GM12878 (cell line): Measurements from ENCODE around the gene SDC1. TPM values are rescaled to one million over a fixed set of nuclear protein-coding genes. Genes with fewer than 3 reads are reported as not detected.

ENCODE experiments used
- ATAC-seq: fragments of 200-7000 bp; cut with Tn5 transposase; 3 replicates; pipeline ENCODE4 v1.9.1; 2020; ENCODE audit warnings: mild to moderate bottlenecking, moderate library complexity
- BruUV-seq: library from RNA; stranded (reverse); fragments of 400-500 nt; replicated peaks from 2 replicates; lab custom pipeline; 2021; lab: Mats Ljungman, UMichigan
- CTCF ChIA-PET: fragments of 300-600 bp; sonication (Branson Sonifier 250); formaldehyde crosslinking; extraction: SDS; loops from one replicate; lab custom pipeline; 2021; ENCODE audit warnings: inconsistent platforms; lab: Yijun Ruan, JAX
- POLR2A ChIA-PET: fragments of 350-600 bp; formaldehyde crosslinking; extraction: SDS; loops from one replicate; lab custom pipeline; 2021; ENCODE audit warnings: inconsistent platforms; lab: Charles Lee
- RAD21 ChIA-PET: fragments of 300-600 bp; sonication (Branson Sonifier 250); formaldehyde crosslinking; loops from one replicate; lab custom pipeline; 2023; ENCODE audit warnings: antibody characterized with exemption; ENCODE audit not compliant: unreplicated experiment; lab: Charles Lee
- SMC1A ChIA-PET: fragments of 300-600 bp; sonication (Branson Sonifier 250); formaldehyde crosslinking; loops from one replicate; lab custom pipeline; 2023; ENCODE audit not compliant: unreplicated experiment, uncharacterized antibody; lab: Charles Lee
- DNase-seq: peaks from one replicate; pipeline ENCODE4 v3.0.0-alpha.2; 2011; ENCODE audit warnings: low read depth, low spot score
- FAIRE-seq: peaks from 3 replicates; lab custom pipeline; 2011; peaks lifted over from hg19 to GRCh38; lab: Jason Lieb, UNC
- H2AFZ ChIP-seq: 2 replicates; pipeline ENCODE4 v1.6.0; 2011; ENCODE audit warnings: low read depth, low read length, control low read depth; ENCODE audit not compliant: control insufficient read depth
- H3K27ac ChIP-seq: 2 replicates; pipeline ENCODE4 v1.5.1; 2011; ENCODE audit warnings: control low read depth; ENCODE audit not compliant: control insufficient read depth, insufficient read depth
- H3K27me3 ChIP-seq, 2 experiments: replicated peaks in 1 of 2; 2 replicates each; pipeline versions ENCODE4 v1.6.0 to v1.6.1; 2011; ENCODE audit warnings: low read length in 1 of 2; ENCODE audit not compliant: control insufficient read depth in 2 of 2, insufficient read depth in 2 of 2
- H3K36me3 ChIP-seq, 2 experiments: 2 replicates each; pipeline ENCODE4 v1.5.1; 2011; ENCODE audit warnings: low read length in 1 of 2; ENCODE audit not compliant: control insufficient read depth in 2 of 2, insufficient read depth in 2 of 2
- H3K4me1 ChIP-seq: 2 replicates; pipeline ENCODE4 v1.6.1; 2011; ENCODE audit warnings: mild to moderate bottlenecking, low read length, moderate library complexity, mixed read lengths; ENCODE audit not compliant: control insufficient read depth, insufficient read depth
- H3K4me2 ChIP-seq: 2 replicates; pipeline ENCODE4 v1.6.0; 2011; ENCODE audit warnings: control low read depth; ENCODE audit not compliant: control insufficient read depth, insufficient read depth
- H3K4me3 ChIP-seq: fragments of 200-600 bp; sonication (generic); 2 replicates; pipeline ENCODE4 v1.5.1; 2016
- H3K79me2 ChIP-seq: 2 replicates; pipeline ENCODE4 v1.6.0; 2011; ENCODE audit warnings: low read length; ENCODE audit not compliant: control insufficient read depth, insufficient read depth
- H3K9ac ChIP-seq: 2 replicates; pipeline ENCODE4 v1.8.0; 2011; ENCODE audit warnings: low read length, control low read depth, mixed read lengths; ENCODE audit not compliant: control insufficient read depth, insufficient read depth
- H3K9me3 ChIP-seq: replicated peaks from 3 replicates; pipeline ENCODE4 v1.5.1; 2011; ENCODE audit warnings: mild to moderate bottlenecking, low read length; ENCODE audit not compliant: control insufficient read depth, insufficient read depth
- H4K20me1 ChIP-seq: 2 replicates; pipeline ENCODE4 v1.6.0; 2011; ENCODE audit not compliant: control insufficient read depth, insufficient read depth
- ATF2 ChIP-seq: IDR thresholded peaks from 2 replicates; pipeline ENCODE4 v1.6.1; 2012; ENCODE audit warnings: low read length, inconsistent platforms
- CBX5 ChIP-seq: sonication (generic); IDR thresholded peaks from 2 replicates; pipeline ENCODE4 v1.6.1; 2016; ENCODE audit warnings: low read depth, moderate library complexity, mild to moderate bottlenecking, inconsistent platforms
- HDAC2 ChIP-seq: fragments of 200-600 bp; sonication (generic); IDR thresholded peaks from 2 replicates; pipeline ENCODE4 v1.6.1; 2017
- IRF4 ChIP-seq: IDR thresholded peaks from 2 replicates; pipeline ENCODE4 v1.6.1; 2011; ENCODE audit warnings: low read depth, low read length
- IRF5 ChIP-seq: fragments of 450-650 bp; IDR thresholded peaks from 2 replicates; pipeline ENCODE4 v1.6.1; 2017; ENCODE audit warnings: borderline replicate concordance
- KAT2A ChIP-seq: conservative IDR thresholded peaks from 2 replicates; pipeline ENCODE4 v1.6.1; 2011; ENCODE audit warnings: low read depth, low read length; ENCODE audit not compliant: control insufficient read depth
- SMC3 ChIP-seq: IDR thresholded peaks from 2 replicates; pipeline ENCODE4 v1.6.1; 2011; ENCODE audit warnings: low read length, improper control_type of control experiment, borderline replicate concordance
- TCF12 ChIP-seq: IDR thresholded peaks from 2 replicates; pipeline ENCODE4 v1.6.1; 2011; ENCODE audit warnings: low read depth, mild to moderate bottlenecking, low read length
- WGBS: methylation state at CpG from one replicate; pipeline ENCODE4 v1.1.6; 2016; ENCODE audit warnings: low lambda C conversion rate; ENCODE audit not compliant: insufficient replicate concordance, insufficient coverage; ENCODE audit errors: missing lambda C conversion rate; 5-methylcytosine and 5-hydroxymethylcytosine counted together
- in situ Hi-C: fragments of 300-500 bp; cut with MboI; formaldehyde crosslinking; loops from 9 replicates; pipeline ENCODE4 v1.14.3; 2018; ENCODE audit warnings: mixed read lengths
- intact Hi-C: fragments of 100-400 bp; cut with micrococcal nuclease; formaldehyde crosslinking; loops from one replicate; pipeline ENCODE4 v1.14.2; 2022; ENCODE audit not compliant: unreplicated experiment
- polyA plus RNA-seq, 11 experiments: library from polyadenylated mRNA; depleted of rRNA in 4 of 11; unstranded in 6 of 11; stranded (reverse) in 5 of 11; fragments of >200 nt; fragmentation: Nextera tagmentation in 4 of 11; fragmentation: Illumina TruSeq in 1 of 11; extraction: Ambion mirVana in 4 of 11; extraction: Trizol in 1 of 11; gene quantifications; 1 replicate in 1 of 11; 2 replicates in 10 of 11; pipeline versions ENCODE4 v1.2.1 to v1.2.3, GENCODE V29; 2011 to 2016; ENCODE audit warnings: inconsistent platforms in 2 of 11, missing spikeins in 2 of 11, low read depth in 1 of 11
- total RNA-seq, 4 experiments: library from RNA; depleted of rRNA in 3 of 4; stranded (reverse); fragments of >200 nt in 3 of 4; fragmentation: Illumina TruSeq in 1 of 4; extraction: Trizol in 1 of 4; gene quantifications; 2 replicates each; pipeline versions ENCODE4 v1.2.1 to v1.2.3, GENCODE V29; 2013 to 2021

SDC1 gene
- total and polyA plus RNA-seq, 10 of the 15 experiments (the other 5 are each of a cell fraction or from before 2014, with no cell fraction given), result 0.85 to 36.8 (median 23.7) TPM

GRCh38 chr2:20227894-20228505 lies 3.1 kb upstream of the SDC1 start:
- TF ChIP-seq IRF5, result no peak
- no peak for TF ChIP-seq HDAC2
- no peak for TF ChIP-seq SMC3
- TF ChIP-seq KAT2A, result no peak
- TF ChIP-seq CBX5, result no peak
- no peak for TF ChIP-seq ATF2
- TF ChIP-seq TCF12, result no peak
- TF ChIP-seq IRF4, result no peak
- Histone ChIP-seq H3K79me2 (peaks cover 7% of the 10 kb centered on the region), H3K4me2 (no peak overlapping the region), H4K20me1 (no peaks in the 10 kb centered on the region), H3K27me3 (no peaks in the 10 kb centered on the region; a peak in 1 of 4 replicates), H3K36me3 (no peaks in the 10 kb centered on the region), H3K27ac (no peak overlapping the region), H3K9me3 (no peaks in the 10 kb centered on the region), H3K4me3 (no peak overlapping the region), H3K4me1 (peaks cover 6% of the 10 kb centered on the region), H3K9ac (no peak overlapping the region), H2AFZ (no peak overlapping the region)
- DNase-seq, result no peak
- ChIA-PET RAD21 (no interaction called here), CTCF (no interaction called here), SMC1A (interaction anchor here (9.6 kb wide), 1 partner anchor 89 kb away, joined by 191 read pairs; no protein-coding TSS in a partner anchor), POLR2A (no interaction called here)
- FAIRE-seq, result no peak
- in situ Hi-C loops (no loop called here), intact Hi-C loops (no loop called here)
- BruUV-seq, result no TSS peak
- 60% methylated on average over 8 of the region's 10 CpGs for WGBS
- no peak for ATAC-seq
